22Rv1 (cell line): ENCODE measurements around the gene SLC4A3.

Experiments used
- CTCF ChIP-seq: fragments of 450-650 bp; IDR thresholded peaks from 2 replicates; pipeline ENCODE4 v1.5.1; 2017; ENCODE audit warnings: mild to moderate bottlenecking
- ZFX ChIP-seq: fragments of 450-650 bp; IDR thresholded peaks from 2 replicates; pipeline ENCODE4 v1.6.1; 2017; ENCODE audit warnings: antibody characterized with exemption, borderline replicate concordance

DNA sequence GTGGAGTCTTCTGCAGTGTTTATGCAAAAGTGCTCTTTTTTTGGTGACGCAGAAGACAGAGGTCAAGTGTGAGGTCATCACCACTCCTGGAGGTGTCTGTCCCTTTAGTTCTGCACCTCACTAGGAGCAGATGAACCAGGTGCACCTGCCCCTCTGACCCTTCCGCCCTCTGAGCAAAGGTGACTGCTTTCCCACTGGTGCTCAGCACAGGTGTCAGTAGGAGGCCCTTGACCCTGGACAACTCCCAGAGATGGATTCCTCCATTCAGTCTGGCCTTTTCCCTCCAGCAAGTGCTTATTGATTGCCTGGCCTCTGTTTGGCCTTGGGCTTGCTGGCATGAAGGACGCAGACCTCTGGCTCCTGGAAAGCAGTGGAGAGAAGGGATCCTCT is 8.7 kb upstream of the SLC4A3 start:
- TF ChIP-seq CTCF (no peak), ZFX (no peak)
